RWPE2 (cell line): Measurements from ENCODE around the gene CD200R1.

Source experiments
- ATAC-seq: fragments of 200-7000 bp; cut with Tn5 transposase; 3 replicates; pipeline ENCODE4 v1.9.1; 2021; ENCODE audit warnings: low read depth
- DNase-seq: peaks from one replicate; pipeline ENCODE4 v3.0.0-alpha.2; 2020; ENCODE audit warnings: low spot score
- H3K27ac ChIP-seq: fragments of 450-650 bp; 2 replicates; pipeline ENCODE4 v1.5.1; 2017; ENCODE audit warnings: mild to moderate bottlenecking; ENCODE audit not compliant: poor library complexity, severe bottlenecking
- H3K27me3 ChIP-seq: fragments of 250-450 bp; sonication (Bioruptor Pico); 2 replicates; pipeline ENCODE4 v1.5.1; 2021; ENCODE audit warnings: mild to moderate bottlenecking, moderate library complexity; ENCODE audit not compliant: insufficient read depth, poor library complexity, severe bottlenecking
- H3K36me3 ChIP-seq: fragments of 250-450 bp; sonication (Bioruptor Pico); 2 replicates; pipeline ENCODE4 v1.5.1; 2020; ENCODE audit warnings: low read depth, mild to moderate bottlenecking, moderate library complexity
- H3K4me1 ChIP-seq: fragments of 250-450 bp; sonication (Bioruptor Pico); 2 replicates; pipeline ENCODE4 v1.5.1; 2021; ENCODE audit warnings: mild to moderate bottlenecking, moderate library complexity; ENCODE audit not compliant: insufficient read depth, poor library complexity, severe bottlenecking
- H3K4me3 ChIP-seq: fragments of 250-450 bp; sonication (Bioruptor Pico); 2 replicates; pipeline ENCODE4 v1.5.1; 2021; ENCODE audit warnings: mild to moderate bottlenecking, moderate library complexity; ENCODE audit not compliant: severe bottlenecking
- H3K9me3 ChIP-seq: fragments of 250-450 bp; sonication (Bioruptor Pico); 2 replicates; pipeline ENCODE4 v1.5.1; 2021; ENCODE audit warnings: mild to moderate bottlenecking, moderate library complexity; ENCODE audit not compliant: severe bottlenecking
- TF ChIP-seq, protein P1 (sequence below): fragments of 450-650 bp; IDR thresholded peaks from one replicate; pipeline ENCODE4 v1.5.1; 2017; ENCODE audit warnings: mild to moderate bottlenecking, moderate library complexity; ENCODE audit not compliant: poor library complexity, severe bottlenecking

Gene CD200R1

GRCh38 chr3:112984485-112984884 is 9.6 kb upstream of the CD200R1 start:
- DNase-seq (no peak), ATAC-seq (no peak)
- no peak overlapping the region for H3K27ac ChIP-seq

GRCh38 chr3:112982710-112983109 is 7.8 kb upstream of the CD200R1 start:
- Histone ChIP-seq H3K36me3 (no peaks in the 10 kb centered on the region), H3K27me3 (no peaks in the 10 kb centered on the region), H3K9me3 (no peaks in the 10 kb centered on the region), H3K4me1 (no peaks in the 10 kb centered on the region), H3K4me3 (no peak overlapping the region), H3K27ac (no peak overlapping the region)
- TF ChIP-seq, protein P1, sequence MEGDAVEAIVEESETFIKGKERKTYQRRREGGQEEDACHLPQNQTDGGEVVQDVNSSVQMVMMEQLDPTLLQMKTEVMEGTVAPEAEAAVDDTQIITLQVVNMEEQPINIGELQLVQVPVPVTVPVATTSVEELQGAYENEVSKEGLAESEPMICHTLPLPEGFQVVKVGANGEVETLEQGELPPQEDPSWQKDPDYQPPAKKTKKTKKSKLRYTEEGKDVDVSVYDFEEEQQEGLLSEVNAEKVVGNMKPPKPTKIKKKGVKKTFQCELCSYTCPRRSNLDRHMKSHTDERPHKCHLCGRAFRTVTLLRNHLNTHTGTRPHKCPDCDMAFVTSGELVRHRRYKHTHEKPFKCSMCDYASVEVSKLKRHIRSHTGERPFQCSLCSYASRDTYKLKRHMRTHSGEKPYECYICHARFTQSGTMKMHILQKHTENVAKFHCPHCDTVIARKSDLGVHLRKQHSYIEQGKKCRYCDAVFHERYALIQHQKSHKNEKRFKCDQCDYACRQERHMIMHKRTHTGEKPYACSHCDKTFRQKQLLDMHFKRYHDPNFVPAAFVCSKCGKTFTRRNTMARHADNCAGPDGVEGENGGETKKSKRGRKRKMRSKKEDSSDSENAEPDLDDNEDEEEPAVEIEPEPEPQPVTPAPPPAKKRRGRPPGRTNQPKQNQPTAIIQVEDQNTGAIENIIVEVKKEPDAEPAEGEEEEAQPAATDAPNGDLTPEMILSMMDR, result no peak
- no peak for DNase-seq
- ATAC-seq, result no peak

More at GRCh38 chr3:112984485-112984884, 9.6 kb upstream of the CD200R1 start:
- Histone ChIP-seq H3K4me3 (no peak overlapping the region), H3K27me3 (no peaks in the 10 kb centered on the region), H3K9me3 (no peaks in the 10 kb centered on the region), H3K4me1 (no peaks in the 10 kb centered on the region), H3K36me3 (no peaks in the 10 kb centered on the region)
- TF ChIP-seq, protein P1, result no peak

DNA sequence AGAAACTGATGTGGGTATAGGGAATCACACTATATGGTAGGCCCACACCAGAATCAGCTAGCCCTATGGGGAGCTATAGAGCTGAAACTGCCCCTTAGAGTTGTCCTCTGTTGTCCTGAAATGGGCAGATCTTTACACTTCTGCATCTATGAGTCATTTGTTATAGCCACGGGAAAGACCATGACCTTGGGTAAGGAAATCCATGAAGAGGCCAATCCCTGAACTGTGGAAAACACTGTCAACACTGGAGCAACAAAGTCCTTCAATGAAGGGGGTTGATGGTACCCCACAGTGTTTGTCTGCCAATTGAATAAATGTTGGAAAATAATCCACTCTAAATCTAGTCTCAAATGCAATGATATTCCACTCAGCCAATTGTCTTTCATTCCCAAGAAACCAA is 5.2 kb upstream of the CD200R1 start:
- no peaks in the 10 kb centered on the region for H3K27me3 ChIP-seq
- no peaks in the 10 kb centered on the region for H3K9me3 ChIP-seq
- no peak overlapping the region for H3K27ac ChIP-seq
- TF ChIP-seq, protein P1, result no peak
- no peak for ATAC-seq
- DNase-seq, result no peak
- H3K4me3 ChIP-seq, result no peak overlapping the region
- no peaks in the 10 kb centered on the region for H3K4me1 ChIP-seq
- no peaks in the 10 kb centered on the region for H3K36me3 ChIP-seq

GRCh38 chr3:112979244-112979832 is 4.4 kb upstream of the CD200R1 start:
- no peaks in the 10 kb centered on the region for H3K4me1 ChIP-seq
- TF ChIP-seq, protein P1, result peak; percentile 85
- no peak overlapping the region for H3K4me3 ChIP-seq
- ATAC-seq, result no peak
- no peaks in the 10 kb centered on the region for H3K27me3 ChIP-seq
- no peak overlapping the region for H3K27ac ChIP-seq
- DNase-seq, result no peak
- no peaks in the 10 kb centered on the region for H3K9me3 ChIP-seq
- H3K36me3 ChIP-seq, result no peaks in the 10 kb centered on the region

DNA sequence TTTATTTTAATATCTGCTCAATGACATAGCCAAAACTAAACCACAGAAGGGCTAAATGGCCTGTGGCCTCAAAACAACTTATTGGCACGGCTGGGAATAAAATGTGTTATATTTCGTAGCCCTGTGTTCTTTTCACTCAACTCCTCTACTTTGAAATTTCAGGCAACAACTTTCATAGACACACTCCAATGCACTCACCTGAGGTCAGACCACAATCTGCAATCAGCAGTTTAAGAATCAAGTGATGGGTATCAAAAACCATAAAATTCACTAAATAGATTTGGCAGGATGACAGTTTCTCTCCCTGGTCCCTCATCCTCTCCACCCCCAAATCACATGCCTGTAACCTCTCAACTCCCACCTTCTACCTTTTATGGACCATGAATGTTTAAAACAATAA is 2.0 kb upstream of the CD200R1 start:
- TF ChIP-seq, protein P1, result no peak

More for the DNA sequence above, 2.0 kb upstream of the CD200R1 start:
- Histone ChIP-seq H3K4me3 (no peak overlapping the region), H3K36me3 (no peaks in the 10 kb centered on the region), H3K27ac (no peak overlapping the region), H3K9me3 (no peaks in the 10 kb centered on the region), H3K4me1 (no peaks in the 10 kb centered on the region), H3K27me3 (no peaks in the 10 kb centered on the region)
- no peak for DNase-seq
- no peak for ATAC-seq
